ENCODE data around the gene DRG2. TPM values are rescaled to one million over a fixed set of nuclear protein-coding genes. Genes with fewer than 3 reads are reported as not detected.

DRG2 gene
- total and polyA plus RNA-seq, 10 of the 15 experiments (the other 5 are each of a cell fraction or from before 2014, with no cell fraction given): 9.1 to 64.8 (median 45.7) TPM

GRCh38 chr17:18136357-18136756, 48.6 kb downstream of the DRG2 start:
- 27% methylated on average over 19 of the region's 19 CpGs for WGBS (ENCODE audit: insufficient coverage, insufficient replicate concordance, low lambda C conversion rate, missing lambda C conversion rate)
- ChIA-PET CTCF (interaction anchor here (1.9 kb wide), 1 partner anchor 82 kb away, joined by 4 read pairs; no protein-coding TSS in a partner anchor), POLR2A (no interaction called here), RAD21 (ENCODE audit: unreplicated experiment) (no interaction called here), SMC1A (ENCODE audit: uncharacterized antibody, unreplicated experiment) (no interaction called here)
- DNase-seq (ENCODE audit: low read depth, low spot score) (no peak), FAIRE-seq (no peak), ATAC-seq (no peak)
- H3K27me3 ChIP-seq (replicated peaks in 1 of 2; ENCODE audit: control insufficient read depth in 2 of 2, insufficient read depth in 2 of 2, low read length in 1 of 2): no peaks in the 10 kb centered on the region
- H4K20me1 ChIP-seq (ENCODE audit: control insufficient read depth, insufficient read depth): no peaks in the 10 kb centered on the region
- H3K9me3 ChIP-seq (replicated peaks; ENCODE audit: control insufficient read depth, insufficient read depth, low read length): no peaks in the 10 kb centered on the region
- intact Hi-C loops (cut with micrococcal nuclease; ENCODE audit: unreplicated experiment): no loop called here
- no peak overlapping the region for H2AFZ ChIP-seq (ENCODE audit: control insufficient read depth, low read depth, low read length)
- no peak overlapping the region for H3K4me2 ChIP-seq (ENCODE audit: control insufficient read depth, insufficient read depth)
- no peaks in the 10 kb centered on the region for H3K36me3 ChIP-seq (ENCODE audit: control insufficient read depth in 2 of 2, insufficient read depth in 2 of 2, low read length in 1 of 2)
- H3K4me1 ChIP-seq (ENCODE audit: control insufficient read depth, insufficient read depth, low read length): no peaks in the 10 kb centered on the region
- no peaks in the 10 kb centered on the region for H3K79me2 ChIP-seq (ENCODE audit: control insufficient read depth, insufficient read depth, low read length)
- in situ Hi-C loops (cut with MboI): no loop called here
- H3K27ac ChIP-seq (ENCODE audit: control insufficient read depth, insufficient read depth): no peak overlapping the region
- no peak for TF ChIP-seq E2F4 (IDR thresholded peaks at IDR 0.05; ENCODE audit: low read depth, low read length)
- no peak for TF ChIP-seq CEBPB (IDR thresholded peaks at IDR 0.05; ENCODE audit: borderline replicate concordance in 1 of 2, low read depth in 2 of 2, low read length in 2 of 2)
- TF ChIP-seq RCOR1 (conservative IDR thresholded peaks at IDR 0.05; ENCODE audit: low read depth, low read length): no peak
- TF ChIP-seq SMAD1 (IDR thresholded peaks at IDR 0.05; ENCODE audit: low read depth, partially characterized antibody): no peak
- no peak for TF ChIP-seq IRF5 (IDR thresholded peaks at IDR 0.05; ENCODE audit: borderline replicate concordance)
- TF ChIP-seq MLLT1 (IDR thresholded peaks at IDR 0.05): no peak
- TF ChIP-seq RUNX3 (IDR thresholded peaks at IDR 0.05; ENCODE audit: low read length): no peak
- no peak for TF ChIP-seq ZBED1 (IDR thresholded peaks at IDR 0.05; ENCODE audit: borderline replicate concordance)
- TF ChIP-seq YBX1 (IDR thresholded peaks at IDR 0.05): no peak
- TF ChIP-seq RELA (IDR thresholded peaks at IDR 0.05; ENCODE audit: borderline replicate concordance, partially characterized antibody): no peak
- TF ChIP-seq BCL11A (IDR thresholded peaks at IDR 0.05; ENCODE audit: low read depth, low read length): no peak
- TF ChIP-seq POLR2AphosphoS5 (IDR thresholded peaks at IDR 0.05; ENCODE audit: low read length): no peak
- TF ChIP-seq ZBTB33 (IDR thresholded peaks at IDR 0.05): no peak
- no peak for TF ChIP-seq CHD2 (IDR thresholded peaks at IDR 0.05; ENCODE audit: borderline replicate concordance, low read depth, low read length)
- no TSS peak for BruUV-seq (replicated peaks)
- H3K4me3 ChIP-seq: no peak overlapping the region
- H3K9ac ChIP-seq (ENCODE audit: control insufficient read depth, insufficient read depth, low read length): no peak overlapping the region
